DMS153 treated with DMSO at 0.1 percent for 48 hours (cell line): ENCODE measurements around the gene ATP8B2.
"Not testable (repeated sequence)": the region's sequence is repeated elsewhere in the genome, so short reads cannot be mapped to it uniquely, and the experiment has no call there.

Experiments used
- DNase-seq: peaks from one replicate; lab custom pipeline; 2025; ENCODE audit not compliant: unreplicated experiment; lab: John Stamatoyannopoulos, UW

ATP8B2 gene

DNA sequence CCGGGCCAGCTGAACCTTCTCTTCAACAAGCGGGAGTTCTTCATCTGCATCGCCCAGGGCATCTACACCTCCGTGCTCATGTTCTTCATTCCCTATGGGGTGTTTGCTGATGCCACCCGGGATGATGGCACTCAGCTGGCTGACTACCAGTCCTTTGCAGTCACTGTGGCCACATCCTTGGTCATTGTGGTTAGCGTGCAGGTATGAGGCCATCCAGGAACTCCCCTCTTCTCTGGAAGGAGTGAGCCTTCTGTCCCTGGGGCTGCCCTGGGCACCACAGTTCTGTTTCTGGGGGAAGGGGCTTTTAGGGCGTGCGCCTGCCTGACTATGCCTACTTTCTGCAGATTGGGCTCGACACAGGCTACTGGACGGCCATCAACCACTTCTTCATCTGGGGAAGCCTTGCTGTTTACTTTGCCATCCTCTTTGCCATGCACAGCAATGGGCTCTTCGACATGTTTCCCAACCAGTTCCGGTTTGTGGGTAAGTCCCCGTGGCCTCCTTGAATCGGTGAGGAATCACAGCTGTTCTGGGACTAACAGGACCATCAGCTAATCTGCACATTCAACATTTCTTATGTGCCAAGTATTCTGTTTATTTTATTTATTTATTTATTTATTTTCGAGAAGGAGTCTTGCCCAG is 21.1 kb downstream of the ATP8B2 start:
- no peak for DNase-seq

DNA sequence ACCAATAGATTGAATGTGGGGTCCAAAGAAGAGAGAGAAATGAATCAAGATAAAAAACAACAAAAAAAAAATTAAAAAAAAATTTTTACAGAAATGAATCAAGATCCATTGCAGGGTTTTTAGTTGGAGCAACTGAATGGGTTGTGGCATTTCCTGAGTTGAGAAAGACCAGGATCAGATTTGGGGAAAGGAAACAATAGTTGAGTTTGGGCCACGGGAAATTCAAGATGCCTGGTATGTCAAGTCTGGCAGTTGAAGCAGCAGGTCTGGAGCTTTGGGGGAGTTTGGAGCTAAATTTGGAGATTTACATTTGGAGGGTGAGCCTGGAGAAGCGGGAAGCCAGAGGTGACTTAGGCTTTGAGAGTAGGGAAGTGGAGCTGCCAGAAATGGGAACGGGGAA is 22.6 kb downstream of the ATP8B2 start:
- no peak for DNase-seq

- DNase-seq = no peak
Measured at GRCh38 chr1:154348429-154349076, 23.2 kb downstream of the ATP8B2 start.

DNA sequence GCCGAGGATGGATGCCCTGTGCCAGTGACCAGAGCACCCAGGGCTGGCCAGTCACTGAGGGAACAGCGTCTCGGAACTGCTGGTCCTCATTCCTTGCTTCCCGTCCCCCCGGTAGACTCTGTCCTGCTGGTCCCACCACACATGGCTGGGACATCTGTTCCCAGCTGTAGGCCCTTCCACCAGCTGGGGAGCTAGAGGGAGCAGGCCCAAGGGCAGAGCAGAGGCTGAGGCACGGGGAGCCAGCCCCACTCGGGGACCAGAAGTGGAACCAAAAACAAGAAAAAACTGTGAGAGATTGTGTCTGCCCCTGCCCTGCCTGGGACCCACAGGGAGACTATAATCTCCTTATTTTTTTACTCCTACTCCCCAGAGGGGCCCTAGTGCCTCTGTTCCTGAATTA is 23.8 kb downstream of the ATP8B2 start:
- DNase-seq = no peak

DNA sequence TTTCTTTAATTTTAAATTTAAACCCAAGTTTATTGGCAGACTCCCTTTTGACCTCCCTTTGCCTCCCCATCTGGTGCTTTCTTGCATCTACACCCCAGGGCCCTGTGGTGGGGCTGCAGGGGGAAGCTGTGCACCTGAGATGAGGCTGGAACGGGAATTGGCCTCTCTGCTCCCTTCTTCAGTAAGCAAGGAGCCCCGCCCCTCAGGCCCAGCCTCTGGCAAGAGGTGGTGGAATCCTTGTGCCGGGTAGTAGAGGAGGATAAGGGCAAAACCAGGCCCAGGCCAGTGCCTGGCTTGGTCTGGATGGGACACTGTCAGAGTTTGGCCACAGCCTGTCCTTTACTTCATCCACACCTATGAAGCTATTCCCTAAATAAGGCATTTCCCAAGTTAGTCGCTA is 25.1 kb downstream of the ATP8B2 start:
- DNase-seq = no peak

- DNase-seq = peak; percentile 53
Measured at GRCh38 chr1:154351363-154352068, 26.2 kb downstream of the ATP8B2 start.

DNA sequence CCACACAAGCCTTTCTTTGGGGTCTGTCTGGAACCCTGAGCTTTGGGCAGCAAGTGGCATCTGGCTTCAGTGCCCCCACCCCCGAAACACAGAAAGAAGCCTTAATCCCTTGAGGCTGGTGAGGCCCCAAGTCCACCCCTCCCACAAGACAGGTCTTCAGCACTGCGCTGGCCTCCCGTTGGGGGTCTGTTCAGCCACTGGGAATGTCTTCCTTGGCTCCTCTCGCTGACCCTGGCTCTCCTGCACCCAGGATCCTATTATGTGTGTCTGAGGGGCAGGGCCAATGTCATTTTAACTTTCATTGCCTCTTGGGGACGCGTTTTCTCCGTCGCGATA is 26.9 kb downstream of the ATP8B2 start:
- no peak for DNase-seq

DNA sequence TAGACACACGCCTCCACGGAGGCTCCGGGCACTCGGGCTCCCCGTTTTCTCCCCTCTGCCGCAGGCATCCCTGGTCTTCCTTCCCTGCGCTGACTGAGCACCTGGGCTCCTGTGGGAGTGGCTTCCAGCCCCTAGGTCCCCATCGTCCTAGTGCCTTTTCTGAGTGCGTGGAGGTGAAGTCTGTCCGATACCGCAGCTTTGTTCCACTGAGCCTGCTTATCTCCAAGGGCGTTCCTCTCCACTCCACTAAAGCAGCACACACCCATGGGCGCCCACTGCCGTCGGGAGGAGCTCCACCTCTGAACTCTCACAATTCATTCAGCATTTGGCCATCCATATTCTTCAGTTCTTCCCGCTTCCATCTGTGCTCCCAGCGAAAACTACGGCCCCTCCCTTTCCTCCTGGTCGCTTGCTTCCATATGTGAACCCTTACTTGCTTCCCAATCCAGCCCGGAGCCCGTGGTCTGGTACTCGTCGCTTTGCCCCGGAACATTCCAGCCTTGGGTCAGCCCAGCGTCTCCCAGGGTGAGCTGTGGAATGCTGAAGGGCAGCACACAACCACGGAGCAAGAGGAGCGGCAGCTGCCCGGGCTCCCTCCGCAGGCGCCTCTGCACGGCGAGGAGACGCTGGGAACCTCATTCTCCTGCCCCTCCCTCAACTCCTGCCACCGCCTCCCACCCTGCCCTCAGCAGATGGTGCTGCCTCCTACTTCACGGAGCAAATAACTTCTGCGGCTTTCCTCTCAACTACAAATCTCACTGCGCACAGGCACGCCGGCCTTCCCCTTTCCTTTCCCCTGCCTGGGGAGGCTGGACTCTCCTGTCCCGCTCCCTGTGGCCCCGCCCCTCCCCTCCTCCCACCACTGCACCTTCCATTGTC is 27.5 kb downstream of the ATP8B2 start:
- peak; percentile 33 for DNase-seq

DNA sequence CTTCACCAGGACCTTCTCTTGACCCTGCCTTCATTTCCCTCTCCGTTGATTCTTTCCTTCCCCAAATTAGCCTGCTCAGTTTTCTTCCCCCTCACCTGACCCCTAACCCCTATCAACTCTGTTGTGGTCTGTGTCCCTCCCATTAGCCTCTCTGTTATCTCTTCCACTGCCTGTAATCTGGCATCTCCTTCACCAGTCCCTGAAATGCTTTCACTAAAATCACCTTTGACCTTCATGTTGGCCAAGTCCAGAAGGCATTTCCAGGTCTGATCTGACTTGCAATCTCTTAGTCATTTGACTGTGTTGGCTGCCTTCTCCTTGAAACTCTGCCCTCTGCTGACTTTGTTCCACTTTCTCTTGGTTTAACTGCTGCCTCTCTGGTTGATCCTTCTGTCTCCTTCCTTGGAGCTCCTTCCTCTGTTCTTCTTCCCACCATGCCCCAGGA is 28.2 kb downstream of the ATP8B2 start:
- DNase-seq = no peak

GRCh38 chr1:154353966-154354365 is 28.6 kb downstream of the ATP8B2 start:
- no peak for DNase-seq

- no peak for DNase-seq
Measured at GRCh38 chr1:154358519-154358918, 33.2 kb downstream of the ATP8B2 start.

DNA sequence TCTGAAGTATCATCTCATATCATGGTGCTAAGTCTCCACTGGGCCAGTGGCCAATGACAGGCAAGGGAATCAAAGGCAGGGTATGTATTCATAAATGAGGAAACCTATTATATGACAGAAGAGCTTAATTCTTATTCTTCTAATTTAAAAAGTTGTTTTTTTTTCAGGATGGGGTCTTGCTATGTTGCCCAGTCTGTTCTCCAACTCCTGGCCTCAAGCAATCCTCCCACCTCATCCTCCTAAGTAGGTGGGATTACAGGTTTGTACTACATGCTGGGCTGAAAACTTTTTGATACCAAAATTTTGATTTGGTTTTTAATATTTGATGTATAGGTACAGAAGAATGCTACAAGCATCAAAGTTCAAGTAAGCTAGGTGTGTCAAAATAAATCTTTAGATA is 35.0 kb downstream of the ATP8B2 start:
- DNase-seq = no peak

DNA sequence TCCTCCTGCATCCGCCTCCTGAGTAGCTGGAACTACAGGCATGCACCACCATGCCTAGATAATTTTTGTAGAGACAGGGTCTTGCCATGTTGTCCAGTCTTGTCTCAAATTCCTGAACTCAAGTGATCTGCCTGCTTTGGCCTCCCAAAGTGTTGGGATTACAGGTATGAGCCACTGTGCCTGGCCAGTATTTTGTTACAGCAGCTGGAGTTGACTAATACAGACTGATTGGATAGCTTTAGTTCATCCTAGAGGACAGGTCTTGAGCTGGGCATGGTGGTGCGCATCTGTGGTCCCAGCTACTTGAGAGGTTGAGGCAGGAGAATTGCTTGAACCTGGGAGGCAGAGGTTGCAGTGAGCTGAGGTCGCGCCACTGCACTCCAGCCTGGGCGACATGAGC is 35.6 kb downstream of the ATP8B2 start:
- not testable (repeated sequence) for DNase-seq

DNA sequence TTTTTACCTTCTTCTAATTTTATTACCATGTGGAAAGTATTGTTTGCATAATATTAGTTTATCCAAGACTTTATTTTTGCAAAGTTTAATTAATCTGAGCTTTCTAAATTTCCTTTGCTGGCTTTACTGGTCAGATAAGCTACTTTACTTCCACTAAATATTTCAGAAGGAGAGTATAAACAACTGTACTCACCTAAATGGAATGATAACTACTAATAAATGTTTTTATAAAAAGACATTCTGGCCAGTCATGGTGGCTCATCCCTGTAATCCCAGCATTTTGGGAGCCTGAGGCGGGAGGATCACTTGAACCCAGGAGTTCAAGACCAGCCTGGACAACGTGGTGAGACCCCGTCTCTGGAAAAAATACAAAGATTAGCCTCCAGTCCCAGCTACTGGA is 36.0 kb downstream of the ATP8B2 start:
- DNase-seq = no peak

GRCh38 chr1:154371436-154371835 is 46.1 kb downstream of the ATP8B2 start:
- DNase-seq = no peak

GRCh38 chr1:154373777-154374357 is 48.5 kb downstream of the ATP8B2 start:
- not testable (repeated sequence) for DNase-seq

DNA sequence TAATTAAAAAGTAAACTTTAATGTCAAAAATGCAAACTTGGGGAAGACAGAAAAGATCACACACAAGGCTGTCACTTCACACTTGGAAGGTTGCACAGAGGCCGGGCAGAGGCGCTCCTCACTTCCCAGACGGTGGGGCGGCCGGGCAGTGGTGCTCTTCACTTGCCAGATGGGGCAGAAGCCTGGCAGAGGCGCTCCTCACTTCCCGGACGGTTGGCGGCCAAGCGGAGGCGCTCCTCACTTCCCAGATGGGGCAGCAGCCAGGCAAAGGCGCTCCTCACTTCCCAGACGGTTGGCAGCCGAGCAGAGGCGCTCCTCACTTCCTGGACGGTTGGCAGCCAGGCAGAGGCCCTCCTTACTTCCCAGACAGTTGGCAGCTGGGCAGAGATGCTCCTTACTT is 54.0 kb downstream of the ATP8B2 start:
- no peak for DNase-seq

DNA sequence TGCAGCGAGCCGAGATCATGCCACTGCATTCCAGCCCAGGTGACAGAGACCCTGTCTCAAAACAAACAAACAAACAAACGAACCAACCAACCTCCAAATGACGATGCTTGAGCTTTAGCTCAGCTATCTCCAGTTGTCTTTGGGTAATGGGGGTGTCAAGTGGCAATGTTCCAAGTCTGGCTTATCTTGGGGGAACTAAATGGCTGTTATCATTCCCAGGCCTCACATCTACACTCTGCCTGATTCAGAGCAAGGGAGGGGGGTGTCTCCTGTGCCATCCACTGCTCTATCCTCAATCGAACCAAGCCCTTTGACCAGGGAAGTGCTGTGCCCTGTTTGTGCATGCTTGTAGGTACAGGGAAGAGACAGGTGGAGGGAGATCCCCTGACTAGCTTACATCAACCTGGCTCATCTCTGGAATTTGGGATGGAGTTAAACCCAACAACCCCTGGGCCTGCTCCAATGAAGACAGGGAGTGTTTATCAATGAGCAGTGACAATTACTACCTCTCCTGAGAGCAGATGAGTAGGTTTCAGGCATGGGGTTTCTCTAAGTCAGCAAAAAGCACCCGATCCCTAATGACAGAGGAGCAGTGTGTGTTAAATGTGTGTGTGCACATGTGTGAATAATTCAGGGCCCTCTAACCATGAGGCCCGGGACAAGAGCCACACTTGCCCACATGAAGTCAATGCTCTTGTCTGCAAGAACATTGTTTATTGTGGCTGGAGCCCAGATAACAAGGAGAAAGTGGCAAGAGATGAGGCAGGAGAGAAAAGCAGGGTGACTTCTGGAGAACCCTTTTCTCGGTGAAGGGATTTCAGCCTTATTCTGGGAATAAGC is 59.5 kb downstream of the ATP8B2 start:
- no peak for DNase-seq

DNA sequence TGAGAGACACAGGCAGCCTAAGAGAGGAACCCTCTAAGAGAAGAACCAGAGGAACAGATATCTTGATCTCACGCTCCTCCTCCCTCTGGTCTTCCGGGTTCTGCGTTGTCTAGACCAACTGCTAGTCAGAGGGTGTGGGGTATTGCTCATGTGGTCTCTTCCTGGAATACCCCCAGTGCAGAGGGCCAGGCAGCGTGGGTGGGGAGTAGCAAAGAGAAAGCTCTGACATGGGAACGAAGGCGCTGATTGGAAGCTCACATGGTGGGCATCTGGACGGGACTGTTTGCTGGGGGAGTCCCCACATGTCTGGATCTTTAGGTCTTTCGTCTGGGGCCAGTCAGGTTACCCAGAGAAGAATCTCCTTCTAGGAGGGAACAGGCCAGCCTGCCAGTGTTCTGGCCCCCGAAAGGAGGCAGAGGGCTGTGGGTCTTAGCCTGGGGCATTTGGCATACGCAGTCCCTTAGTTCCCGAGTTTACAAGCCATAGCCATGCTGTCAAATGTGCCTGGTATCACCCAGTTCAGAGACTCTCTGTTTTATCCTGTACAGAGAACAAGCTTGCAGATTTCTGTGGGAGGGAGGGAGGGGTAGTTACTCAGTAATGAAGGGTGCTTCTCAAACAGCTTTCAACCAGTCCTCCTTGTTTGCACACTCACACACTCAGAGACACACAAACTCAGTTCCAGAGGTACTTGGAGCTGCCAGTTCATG is 61.5 kb downstream of the ATP8B2 start:
- DNase-seq = no peak
